ENCODE measurements around the gene ANGPT4. TPM values are rescaled to one million over a fixed set of nuclear protein-coding genes. Genes with fewer than 3 reads are reported as not detected.

ANGPT4 gene
- total and polyA plus RNA-seq, 8 donors, result 0.03 to 0.34 (median 0.18) TPM; not detected in 4

DNA sequence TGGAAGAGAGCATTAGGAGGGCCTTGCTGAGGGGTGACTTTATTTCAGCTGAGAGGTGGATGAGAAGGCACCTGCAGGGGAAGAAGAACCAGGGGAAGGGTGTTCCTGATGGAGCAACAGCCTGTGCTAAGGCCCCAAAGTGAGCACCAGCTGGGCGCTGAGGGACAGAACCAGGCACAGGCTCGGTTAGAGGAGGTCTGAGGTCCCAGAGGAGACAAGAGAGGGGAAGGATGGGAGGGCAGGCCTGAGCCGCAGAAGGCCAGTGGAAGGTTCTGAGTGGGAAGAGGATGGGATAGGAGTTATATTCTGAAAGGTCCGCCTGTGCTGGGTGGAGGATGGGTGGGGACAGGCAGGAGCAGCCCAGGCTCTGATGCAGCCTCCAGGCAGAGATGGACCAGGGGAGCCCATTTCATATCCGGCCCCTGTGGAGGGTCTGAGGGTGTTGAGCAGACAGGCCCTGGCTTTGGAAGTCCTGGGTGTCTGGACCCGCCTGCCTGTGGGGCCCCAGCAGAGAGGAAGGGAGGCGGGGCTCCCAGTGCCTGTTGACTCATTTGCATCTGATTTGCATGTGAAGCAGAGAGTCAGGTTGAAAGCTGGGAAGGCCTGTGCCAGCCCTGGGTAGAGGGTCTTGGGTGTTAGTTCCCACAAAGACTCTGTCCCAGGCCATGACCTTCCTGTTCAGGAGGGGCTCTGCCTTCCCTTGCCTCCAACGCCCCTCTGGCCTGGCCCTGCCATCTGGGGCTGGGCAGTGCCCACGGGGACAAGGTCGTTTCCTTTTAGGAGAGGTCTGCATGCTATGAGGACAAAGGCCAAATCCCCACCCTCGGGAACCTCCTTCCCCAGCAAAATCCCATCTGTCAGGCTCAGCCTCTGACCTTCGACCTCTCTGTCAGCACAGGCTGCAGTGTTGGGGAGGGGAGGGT, 93.2 kb downstream of the ANGPT4 start:
- H3K27ac ChIP-seq, result no peak overlapping the region
- no peaks in the 10 kb centered on the region for H3K9me3 ChIP-seq
- no peak for DNase-seq
- FAIRE-seq, result no peak
- no peaks in the 10 kb centered on the region for H3K4me1 ChIP-seq
- intact Hi-C loops (cut with DNase I), result no loop called here
- ATAC-seq, result no peak
- 71 to 81% methylated on average over 12 of the region's 12 CpGs for WGBS, 2 donors
- H3K36me3 ChIP-seq, result no peaks in the 10 kb centered on the region
- no peaks in the 10 kb centered on the region for H3K27me3 ChIP-seq
- no peak overlapping the region for H3K4me3 ChIP-seq
- TF ChIP-seq CTCF (IDR thresholded peaks at IDR 0.05), result no peak

GRCh38 chr20:821731-822065, 94.4 kb downstream of the ANGPT4 start:
- WGBS, 2 donors, result 86 to 95% methylated on average over 3 of the region's 3 CpGs
- no peak for ATAC-seq
- DNase-seq, result no peak
- intact Hi-C loops (cut with DNase I), result no loop called here
- no peak overlapping the region for H3K27ac ChIP-seq
- FAIRE-seq, result no peak
- no peaks in the 10 kb centered on the region for H3K36me3 ChIP-seq
- H3K27me3 ChIP-seq, result no peaks in the 10 kb centered on the region
- H3K4me3 ChIP-seq, result no peak overlapping the region
- H3K4me1 ChIP-seq, result no peaks in the 10 kb centered on the region
- no peak for TF ChIP-seq CTCF (IDR thresholded peaks at IDR 0.05)
- no peaks in the 10 kb centered on the region for H3K9me3 ChIP-seq

DNA sequence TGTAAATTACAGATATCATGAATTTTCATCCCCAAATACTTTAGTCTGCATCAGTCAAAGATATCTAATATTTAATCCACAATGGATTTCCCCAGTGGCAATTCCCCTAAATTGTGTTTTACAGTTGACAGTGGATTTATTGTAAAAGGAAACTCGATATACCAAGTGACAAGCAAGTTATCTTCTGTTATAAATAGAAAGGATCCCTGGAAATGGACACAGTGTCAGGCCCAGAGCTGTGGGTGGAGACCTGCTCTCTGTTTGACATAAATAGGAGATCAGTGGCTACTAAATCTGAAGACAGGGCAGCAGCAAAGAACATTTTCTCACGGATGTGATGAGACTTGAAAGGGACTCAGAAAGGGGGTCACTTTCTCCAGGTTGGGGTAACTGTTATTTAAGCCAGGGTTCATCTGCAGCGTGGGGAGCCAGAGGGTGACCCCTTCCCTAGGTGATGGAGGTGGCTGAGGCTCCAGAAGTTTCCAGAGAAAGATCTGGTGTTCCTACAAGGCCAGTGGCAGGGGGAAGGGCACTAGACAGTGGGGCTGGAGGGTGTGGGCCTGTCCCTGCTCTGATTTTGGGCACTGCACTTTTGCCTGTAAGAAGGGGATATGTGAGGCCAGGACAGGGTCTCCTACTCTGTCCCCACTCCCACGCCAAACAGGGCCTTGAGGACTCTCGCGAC, 94.9 kb downstream of the ANGPT4 start:
- DNase-seq (no peak), FAIRE-seq (no peak), ATAC-seq (no peak)
- Histone ChIP-seq H3K4me3 (no peak overlapping the region), H3K4me1 (no peaks in the 10 kb centered on the region), H3K27ac (no peak overlapping the region), H3K36me3 (no peaks in the 10 kb centered on the region), H3K27me3 (no peaks in the 10 kb centered on the region), H3K9me3 (no peaks in the 10 kb centered on the region)
- TF ChIP-seq CTCF (IDR thresholded peaks at IDR 0.05), result no peak
- WGBS, 2 donors, result 61 to 74% methylated on average over 6 of the region's 6 CpGs
- intact Hi-C loops (cut with DNase I), result no loop called here

DNA sequence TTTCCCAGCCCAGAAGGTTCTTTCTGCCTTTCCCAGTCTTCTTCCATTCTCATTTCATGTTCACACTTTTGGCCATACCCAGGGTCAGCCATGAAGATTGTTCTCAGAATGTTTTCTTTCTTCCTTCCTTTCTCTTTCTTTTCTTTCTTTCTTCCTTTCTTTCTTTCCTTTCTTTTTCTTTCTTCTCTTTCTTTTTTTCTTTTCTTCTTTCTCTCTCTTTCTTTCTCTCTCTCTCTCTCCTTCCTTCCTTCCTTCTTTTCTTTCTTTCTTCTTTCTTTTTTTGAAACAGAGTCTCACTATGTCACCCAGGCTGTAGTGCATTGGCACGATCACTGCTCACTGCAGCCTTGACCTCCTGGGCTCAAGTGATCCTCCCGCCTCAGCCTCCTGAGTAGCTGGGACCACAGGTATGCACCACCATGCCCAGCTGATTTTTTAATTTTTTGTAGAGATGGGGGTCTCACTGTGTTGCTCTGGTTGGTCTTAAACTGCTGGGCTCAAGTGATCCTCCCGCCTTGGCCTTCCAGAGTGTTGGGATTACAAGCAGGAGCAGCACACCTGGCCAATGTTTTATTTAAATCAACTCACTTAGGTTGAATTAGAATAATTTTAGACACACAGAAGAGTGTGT, 95.7 kb downstream of the ANGPT4 start:
- ATAC-seq, result no peak
- no peaks in the 10 kb centered on the region for H3K4me1 ChIP-seq

More for the DNA sequence above, 95.7 kb downstream of the ANGPT4 start:
- H3K27me3 ChIP-seq, result no peaks in the 10 kb centered on the region
- no peak for TF ChIP-seq CTCF (IDR thresholded peaks at IDR 0.05)
- no peaks in the 10 kb centered on the region for H3K36me3 ChIP-seq
- WGBS, 2 donors, result 84 to 95% methylated on average over 3 of the region's 3 CpGs
- FAIRE-seq (no peak), DNase-seq (no peak)
- no peaks in the 10 kb centered on the region for H3K9me3 ChIP-seq
- no peak overlapping the region for H3K4me3 ChIP-seq
- H3K27ac ChIP-seq, result no peak overlapping the region
- intact Hi-C loops (cut with DNase I), result no loop called here

Other genes starting within 250 kb of the ANGPT4 start
- under 1 TPM in 4 of 6 donors, not detected in 2; 0.04 to 0.09 (median 0.06) TPM for gene SCRT2, start 240.5 kb downstream of the ANGPT4 start, total RNA-seq
- under 1 TPM; 0.19 to 0.63 TPM for gene SCRT2, start 240.5 kb downstream of the ANGPT4 start, polyA plus RNA-seq
- 1 to 10 TPM in 4 of 6 donors, under 1 TPM in 2; 0.67 to 2.9 (median 1.2) TPM for gene SLC52A3, start 147.8 kb downstream of the ANGPT4 start, total RNA-seq
- 1 to 10 TPM; 1.6 to 2.1 TPM for gene SLC52A3, start 147.8 kb downstream of the ANGPT4 start, polyA plus RNA-seq
- 1 to 10 TPM; 1.8 to 8.4 (median 2.6) TPM for gene FAM110A, start 82.6 kb downstream of the ANGPT4 start, total RNA-seq
- gene FAM110A, start 82.6 kb downstream of the ANGPT4 start, polyA plus RNA-seq, result 1 to 10 TPM; 5.3 to 5.4 TPM
- under 1 TPM in 3 of 6 donors, not detected in 3; 0.09 to 0.28 (median 0.21) TPM for gene RSPO4, start 86.0 kb upstream of the ANGPT4 start, total RNA-seq
- gene RSPO4, start 86.0 kb upstream of the ANGPT4 start, polyA plus RNA-seq, result under 1 TPM; 0.08 to 0.09 TPM
- gene PSMF1, start 202.3 kb upstream of the ANGPT4 start, total RNA-seq, result 100 to 1,000 TPM in 1 of 6 donors, 10 to 100 TPM in 5; 71.9 to 114 (median 84.1) TPM
- 10 to 100 TPM; 17.8 to 43.4 TPM for gene PSMF1, start 202.3 kb upstream of the ANGPT4 start, polyA plus RNA-seq

All from pancreas (tissue), 10 donors.